Measurements from ENCODE around the gene TRERF1. TPM values are rescaled to one million over a fixed set of nuclear protein-coding genes. Genes with fewer than 3 reads are reported as not detected.

TRERF1 gene
- total and polyA plus RNA-seq, 2 of the 8 experiments (the other 6 are each of a cell fraction or from before 2014, with no cell fraction given), result 10.8 to 21.5 TPM

GRCh38 chr6:42307141-42307470 is 144.6 kb downstream of the TRERF1 start (continued):
- TF ChIP-seq NRF1 (IDR thresholded peaks at IDR 0.05; ENCODE audit: low read depth, low read length), result no peak
- no peak for TF ChIP-seq CEBPB (IDR thresholded peaks at IDR 0.05; ENCODE audit: low read depth, low read length)

All from H1 (cell line).